Activated CD8-positive, alpha-beta memory T cell treated with anti-CD3 and anti-CD28 coated beads, Interleukin-2, amount 50 U/mL, for 48 hours (primary cell): ENCODE data around the gene ADAMTS3.
"Not testable (repeated sequence)": the region's sequence is repeated elsewhere in the genome, so short reads cannot be mapped to it uniquely, and the experiment has no call there.

Source experiments
- DNase-seq: peaks from one replicate; pipeline ENCODE4 v3.0.0-alpha.2; 2020

The ADAMTS3 gene

GRCh38 chr4:72552447-72552846 lies 16.6 kb downstream of the ADAMTS3 start:
- no peak for DNase-seq

DNA sequence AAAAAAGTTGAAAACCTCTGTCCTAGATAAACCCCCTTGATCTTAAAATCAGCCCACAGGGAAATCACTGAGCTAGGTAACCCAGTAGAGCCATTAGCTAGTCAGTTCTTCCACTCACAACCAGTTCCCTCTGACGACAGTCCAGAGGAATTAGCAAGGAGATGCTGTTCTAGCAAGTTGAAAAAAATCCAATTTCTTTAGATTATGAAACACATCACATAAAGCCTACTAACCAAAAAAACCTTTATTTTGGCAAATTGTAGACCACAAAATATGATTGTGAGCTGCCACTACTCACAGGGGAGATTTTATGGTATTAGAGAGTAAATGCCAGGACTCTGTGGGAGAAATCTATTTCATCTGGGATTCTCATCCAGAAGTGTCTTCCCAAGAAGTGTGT lies 22.6 kb downstream of the ADAMTS3 start:
- DNase-seq = no peak

DNA sequence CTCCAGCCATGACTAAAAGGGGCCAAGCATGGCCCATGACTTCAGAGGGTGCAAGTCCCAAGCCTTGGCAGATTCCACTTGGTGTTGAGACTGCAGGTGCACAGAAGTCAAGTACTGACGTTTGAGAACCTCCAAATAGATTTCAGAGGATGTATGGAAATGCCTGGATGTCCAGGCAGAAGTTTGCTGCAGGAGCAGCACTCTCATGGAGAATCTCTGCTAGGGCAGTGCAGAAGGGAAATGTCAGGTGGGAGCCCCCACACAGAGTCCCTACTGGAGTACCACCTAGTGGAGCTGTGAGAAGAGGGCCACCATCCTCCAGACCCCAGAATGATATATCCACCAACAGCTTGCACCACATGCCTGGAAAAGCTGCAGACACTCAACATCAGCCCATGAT lies 28.3 kb downstream of the ADAMTS3 start:
- not testable (repeated sequence) for DNase-seq

- DNase-seq = no peak
Observed at GRCh38 chr4:72538006-72538405, 31.0 kb downstream of the ADAMTS3 start.

DNA sequence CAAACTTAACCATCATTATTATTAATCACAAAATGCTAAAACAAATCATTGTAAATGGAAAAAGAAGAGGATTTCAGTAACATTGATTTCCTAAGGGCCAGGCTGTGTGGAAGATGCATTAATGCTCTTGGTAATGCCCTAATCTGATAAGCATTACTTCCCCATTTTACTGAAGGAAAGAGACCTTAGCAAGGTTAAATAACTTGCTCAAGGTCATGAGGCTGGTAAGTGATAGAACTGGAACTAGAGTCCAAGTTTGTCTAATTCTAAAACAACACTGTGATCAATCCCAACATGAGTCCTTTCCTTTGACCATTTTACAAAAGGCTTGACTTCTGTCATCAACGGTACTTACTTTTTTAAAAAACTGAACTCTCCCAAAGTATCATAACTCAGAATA lies 32.6 kb downstream of the ADAMTS3 start:
- DNase-seq = no peak

DNA sequence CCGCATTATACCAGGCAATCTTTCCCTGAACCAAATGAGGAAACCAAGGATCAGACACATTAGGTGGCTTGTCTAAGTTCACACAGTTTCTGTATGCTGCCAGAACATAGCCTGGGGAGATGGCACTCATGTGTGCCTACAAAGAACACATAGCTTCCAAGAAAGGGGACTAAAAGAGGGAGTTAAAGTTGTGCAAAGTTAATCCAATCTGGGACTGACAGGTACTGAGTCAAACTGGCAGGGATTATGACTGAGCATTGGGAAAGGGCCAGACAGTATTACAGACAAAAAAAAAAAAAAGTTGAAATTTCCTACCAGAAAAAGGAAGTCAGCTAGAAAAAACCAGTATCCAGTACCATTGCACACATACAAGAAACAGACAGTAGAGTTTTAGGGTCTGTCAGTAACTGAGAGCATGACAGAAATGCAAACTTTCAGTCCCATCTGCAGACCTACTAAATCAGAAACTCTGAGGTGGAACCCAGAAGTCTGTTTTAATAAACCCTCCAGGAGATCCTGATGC lies 37.2 kb downstream of the ADAMTS3 start:
- no peak for DNase-seq

DNA sequence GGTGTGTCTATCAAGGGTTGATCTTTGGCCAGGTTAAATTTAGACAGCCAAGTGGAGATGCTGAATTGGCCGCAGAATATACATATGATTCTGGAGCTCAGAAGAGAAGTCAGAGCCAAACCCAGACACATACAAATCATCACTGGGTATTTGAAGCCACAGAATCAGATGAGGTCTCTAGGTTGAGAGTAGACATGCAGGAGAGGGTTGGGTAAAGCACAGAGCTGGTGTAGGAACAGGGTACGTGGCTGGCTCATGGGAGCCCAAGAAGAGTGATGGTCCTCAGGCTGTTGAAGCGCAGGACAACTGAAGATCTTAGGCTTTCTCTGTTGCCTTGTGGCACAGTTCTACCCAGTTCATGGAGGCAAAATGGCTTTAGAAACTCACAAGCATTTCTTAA lies 37.7 kb downstream of the ADAMTS3 start:
- DNase-seq = no peak

DNA sequence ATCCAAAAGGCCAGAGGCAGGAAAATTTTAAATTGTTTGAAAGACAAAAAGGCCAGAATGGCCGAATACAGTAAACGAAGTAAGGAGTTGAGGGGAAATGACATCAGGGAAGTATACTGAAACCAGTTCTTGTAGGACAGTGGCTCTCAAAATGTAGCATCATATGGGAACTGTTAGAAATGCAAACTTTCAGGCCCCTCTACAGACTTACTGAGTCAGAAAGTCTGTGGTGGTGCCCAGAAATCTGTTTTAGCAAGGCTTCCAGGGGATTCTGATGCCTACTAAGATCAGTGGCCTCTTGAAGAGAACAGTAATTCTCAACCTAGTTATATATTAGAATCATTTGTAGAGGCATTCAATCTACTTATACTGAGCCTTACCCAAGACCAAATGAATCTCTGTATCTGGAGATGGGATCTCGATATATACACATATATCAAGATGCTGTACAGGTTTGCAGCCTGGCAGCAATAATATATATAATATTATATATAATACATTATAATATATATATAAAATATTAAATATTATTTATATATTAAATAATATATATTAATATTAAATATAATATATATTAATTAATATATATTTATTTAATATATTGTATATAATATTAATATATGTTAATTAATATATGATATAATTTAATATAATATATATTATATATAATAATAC lies 39.7 kb downstream of the ADAMTS3 start:
- DNase-seq = no peak

GRCh38 chr4:72527038-72527646 lies 41.9 kb downstream of the ADAMTS3 start:
- DNase-seq = no peak

- DNase-seq = no peak
Observed at GRCh38 chr4:72525938-72526337, 43.1 kb downstream of the ADAMTS3 start.

DNA sequence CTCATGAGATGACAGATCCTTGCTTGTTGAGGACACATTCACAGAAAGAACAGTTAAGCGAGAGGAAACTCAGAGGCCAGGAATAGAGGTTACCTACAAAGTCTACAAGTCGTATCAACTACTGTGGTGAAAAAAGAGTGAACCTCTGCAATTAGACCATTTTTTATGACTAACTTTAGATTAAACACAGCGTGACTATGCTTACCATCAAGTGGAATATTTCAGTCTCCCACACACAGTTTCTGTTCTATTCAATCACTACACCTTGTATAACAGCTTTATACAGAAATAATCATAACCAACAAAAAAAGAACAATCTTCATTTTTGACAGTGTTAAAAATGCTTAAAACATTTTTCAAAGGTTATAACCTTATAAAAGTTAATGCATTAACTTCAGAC lies 46.6 kb downstream of the ADAMTS3 start:
- no peak for DNase-seq

DNA sequence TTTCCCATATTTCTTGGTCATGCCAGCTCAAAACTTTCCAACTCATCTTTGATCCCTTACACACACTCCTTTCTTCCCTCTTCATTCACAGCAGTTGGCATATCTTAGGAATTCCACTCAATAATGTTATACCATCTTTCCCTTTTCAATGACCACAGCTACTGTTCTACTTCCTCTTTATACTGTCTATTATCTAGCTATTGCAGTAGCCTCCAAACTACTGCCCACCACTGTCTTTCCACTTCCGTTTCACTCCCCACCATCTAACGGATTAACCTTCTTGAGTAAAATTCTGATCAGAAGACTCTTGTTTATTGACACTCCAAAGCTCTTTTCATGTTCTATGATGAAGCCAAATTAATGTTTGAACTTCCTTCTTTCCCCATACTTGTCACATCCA lies 55.8 kb downstream of the ADAMTS3 start:
- no peak for DNase-seq

GRCh38 chr4:72507860-72508419 lies 61.1 kb downstream of the ADAMTS3 start:
- no peak for DNase-seq

DNA sequence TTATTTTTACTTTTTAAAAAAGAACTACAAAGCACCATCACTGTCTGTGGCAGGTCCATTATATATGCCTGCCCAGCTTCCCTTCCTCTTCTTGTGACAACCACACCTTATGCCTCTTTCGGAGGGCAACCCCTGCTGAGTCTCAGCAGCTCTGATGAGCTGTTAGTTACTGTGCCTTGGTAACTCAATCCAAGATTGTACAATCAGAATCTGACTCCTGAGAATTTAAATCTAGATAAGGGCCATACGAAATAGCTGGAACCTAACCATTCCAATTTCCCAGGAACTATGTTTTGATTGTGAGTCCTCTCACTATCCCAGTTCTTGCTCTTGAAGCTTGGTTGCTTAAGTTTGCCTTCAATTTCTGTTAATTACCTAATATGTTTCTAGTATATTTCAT lies 61.9 kb downstream of the ADAMTS3 start:
- DNase-seq = no peak

DNA sequence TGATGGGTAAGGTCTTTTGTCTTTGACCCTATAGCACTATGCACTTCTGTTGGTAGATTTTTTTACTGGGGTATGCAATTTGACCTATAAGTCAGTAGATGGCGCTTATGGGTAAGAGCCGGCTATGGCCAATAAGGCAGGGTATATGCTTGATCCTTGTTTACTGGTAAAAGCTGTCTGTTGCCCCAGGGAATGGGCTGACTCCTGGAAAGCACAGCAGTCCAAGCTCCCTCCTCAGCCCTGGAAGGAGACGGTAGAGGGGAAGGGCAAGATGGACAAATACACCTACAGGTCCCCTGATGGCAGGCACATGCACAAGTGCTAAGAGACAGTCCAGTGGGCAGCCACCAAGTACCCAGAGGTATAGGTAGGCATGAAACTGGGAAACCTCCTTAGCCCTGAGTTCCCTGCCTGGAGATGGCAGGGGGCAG lies 63.7 kb downstream of the ADAMTS3 start:
- DNase-seq = no peak

- DNase-seq = no peak
Observed at GRCh38 chr4:72500214-72500613, 68.8 kb downstream of the ADAMTS3 start.

GRCh38 chr4:72496119-72496518 lies 72.9 kb downstream of the ADAMTS3 start:
- no peak for DNase-seq

DNA sequence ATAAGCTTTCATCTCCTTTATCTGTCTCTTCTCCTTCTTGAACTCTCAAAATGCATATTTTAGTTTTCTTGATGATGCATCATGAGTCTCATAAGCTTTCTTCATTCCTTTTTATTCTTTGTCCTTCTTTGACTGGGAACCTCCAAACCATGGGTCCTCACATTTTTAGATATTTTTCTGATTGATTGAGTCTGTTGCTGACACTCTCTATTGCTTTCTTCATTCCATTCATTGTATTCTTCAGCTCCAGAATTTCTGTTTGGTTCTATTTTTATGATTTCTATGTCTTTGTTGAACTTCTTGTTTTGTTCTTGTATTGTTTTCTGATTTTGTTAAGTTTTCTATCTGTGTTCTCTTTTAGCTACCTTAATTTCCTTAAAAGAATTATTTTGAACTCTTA lies 74.9 kb downstream of the ADAMTS3 start:
- DNase-seq = no peak

GRCh38 chr4:72489267-72489666 lies 79.8 kb downstream of the ADAMTS3 start:
- DNase-seq = no peak

DNA sequence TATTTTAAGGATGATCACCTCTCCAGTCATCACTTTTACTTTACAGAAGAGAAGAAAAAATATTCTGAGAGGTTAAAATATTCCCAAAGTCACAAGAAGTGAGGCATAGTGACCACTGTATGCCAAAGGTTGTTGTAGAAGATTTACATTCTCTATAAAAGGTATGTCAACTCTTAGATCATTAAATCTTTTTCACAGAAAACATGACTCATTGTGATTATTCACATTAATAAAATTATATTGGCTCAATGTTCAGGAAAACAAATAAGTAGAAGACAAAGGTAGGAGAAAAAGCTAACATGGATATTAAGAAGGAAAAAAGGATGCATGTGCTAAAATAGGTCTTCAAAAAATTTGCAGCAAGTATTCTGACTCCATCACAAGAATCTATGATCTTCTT lies 82.0 kb downstream of the ADAMTS3 start:
- DNase-seq = no peak

GRCh38 chr4:72484981-72485380 lies 84.0 kb downstream of the ADAMTS3 start:
- DNase-seq = no peak

GRCh38 chr4:72473434-72473900 lies 95.6 kb downstream of the ADAMTS3 start:
- DNase-seq = no peak

DNA sequence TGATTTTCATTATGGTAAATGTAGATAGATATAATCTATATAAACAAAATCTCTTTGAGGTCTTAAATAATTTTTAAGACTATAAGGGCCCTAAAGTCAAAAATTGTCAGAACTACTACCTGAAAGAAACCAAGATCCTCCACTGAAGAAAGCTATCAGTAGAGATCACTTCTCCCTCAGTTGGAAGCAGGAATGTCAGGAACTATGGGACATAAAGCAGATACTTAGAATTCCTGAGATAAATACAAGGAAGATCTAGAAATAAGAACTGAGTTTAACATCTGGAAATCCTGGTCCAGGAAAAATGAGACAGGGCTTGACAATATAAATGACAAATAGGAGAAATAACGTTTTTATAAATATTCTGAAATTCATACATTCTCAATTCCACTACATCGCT lies 97.2 kb downstream of the ADAMTS3 start:
- no peak for DNase-seq

DNA sequence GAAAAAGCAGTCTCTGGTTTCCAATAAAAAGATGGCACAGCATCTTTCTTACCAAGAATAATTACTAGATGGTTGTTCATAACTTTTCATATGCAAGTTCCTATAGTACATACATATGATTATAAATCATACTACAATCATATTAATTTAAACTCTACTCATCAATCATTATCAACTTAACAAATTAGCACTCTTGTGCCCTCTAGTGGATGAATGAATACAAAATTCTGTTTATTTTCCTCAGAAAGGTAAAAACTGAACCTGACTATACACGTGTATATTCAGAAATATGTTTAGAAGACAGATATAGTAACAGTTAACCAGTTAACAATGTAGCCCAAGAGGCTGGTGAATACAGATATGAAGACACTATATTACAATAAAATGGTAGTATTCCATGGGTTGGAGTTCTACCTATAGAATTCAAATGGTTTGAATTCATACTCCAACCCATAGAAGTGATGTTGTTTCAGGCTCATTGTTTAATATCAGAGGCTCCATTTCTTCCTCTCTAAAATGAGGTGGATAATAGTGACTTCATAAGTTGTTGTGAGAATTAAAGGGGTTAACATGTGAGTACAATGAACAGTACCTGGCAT lies 100.0 kb downstream of the ADAMTS3 start:
- DNase-seq = no peak
